Activated naive CD4-positive, alpha-beta T cell (primary cell): ENCODE data around the gene SPDYE8.
"Not testable (repeated sequence)": the region's sequence is repeated elsewhere in the genome, so short reads cannot be mapped to it uniquely, and the experiment has no call there.

Experiments used
- DNase-seq, 4 experiments: peaks; one replicate each; lab custom pipeline; 2025; lab: John Stamatoyannopoulos, UW

Gene SPDYE8, protein sequence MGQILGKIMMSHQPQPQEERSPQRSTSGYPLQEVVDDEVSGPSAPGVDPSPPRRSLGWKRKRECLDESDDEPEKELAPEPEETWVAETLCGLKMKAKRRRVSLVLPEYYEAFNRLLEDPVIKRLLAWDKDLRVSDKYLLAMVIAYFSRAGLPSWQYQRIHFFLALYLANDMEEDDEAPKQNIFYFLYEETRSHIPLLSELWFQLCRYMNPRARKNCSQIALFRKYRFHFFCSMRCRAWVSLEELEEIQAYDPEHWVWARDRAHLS

DNA sequence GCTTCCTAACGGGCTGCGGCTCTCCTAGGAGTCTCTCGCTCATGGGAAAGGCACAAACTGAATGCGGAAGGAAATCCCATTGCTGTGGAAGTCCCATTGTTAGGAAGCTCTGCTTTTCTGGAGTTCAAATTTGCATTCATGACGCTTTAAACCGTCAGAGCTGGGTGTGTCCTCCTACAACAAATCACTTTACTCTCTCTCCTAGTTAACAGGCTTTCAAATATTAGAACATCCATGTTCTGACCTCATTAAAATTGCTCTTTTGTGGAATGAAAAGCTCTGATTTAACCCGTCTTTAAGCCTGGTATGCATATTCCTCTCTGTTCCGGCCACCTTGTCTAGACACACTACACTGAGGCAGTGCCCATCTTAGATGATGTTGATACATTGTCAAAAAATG, at the start of gene SPDYE8:
SPDYE8 (minus strand) TSS at position 101 of the 400 bp plus-strand sequence. CDS start 1,800 bp downstream, outside the sequence.
- DNase-seq: not testable (repeated sequence)

GRCh38 chr7:73057811-73058210, 28.2 kb upstream of the SPDYE8 start, which contains the start of gene SPDYE11:
TSS of gene SPDYE11 (minus strand) at chr7:73057911. CDS start at chr7:73056111, 1,800 bp downstream.
- DNase-seq: not testable (repeated sequence)

GRCh38 chr7:73006491-73006890, 23.1 kb downstream of the SPDYE8 start:
- DNase-seq: not testable (repeated sequence)

DNA sequence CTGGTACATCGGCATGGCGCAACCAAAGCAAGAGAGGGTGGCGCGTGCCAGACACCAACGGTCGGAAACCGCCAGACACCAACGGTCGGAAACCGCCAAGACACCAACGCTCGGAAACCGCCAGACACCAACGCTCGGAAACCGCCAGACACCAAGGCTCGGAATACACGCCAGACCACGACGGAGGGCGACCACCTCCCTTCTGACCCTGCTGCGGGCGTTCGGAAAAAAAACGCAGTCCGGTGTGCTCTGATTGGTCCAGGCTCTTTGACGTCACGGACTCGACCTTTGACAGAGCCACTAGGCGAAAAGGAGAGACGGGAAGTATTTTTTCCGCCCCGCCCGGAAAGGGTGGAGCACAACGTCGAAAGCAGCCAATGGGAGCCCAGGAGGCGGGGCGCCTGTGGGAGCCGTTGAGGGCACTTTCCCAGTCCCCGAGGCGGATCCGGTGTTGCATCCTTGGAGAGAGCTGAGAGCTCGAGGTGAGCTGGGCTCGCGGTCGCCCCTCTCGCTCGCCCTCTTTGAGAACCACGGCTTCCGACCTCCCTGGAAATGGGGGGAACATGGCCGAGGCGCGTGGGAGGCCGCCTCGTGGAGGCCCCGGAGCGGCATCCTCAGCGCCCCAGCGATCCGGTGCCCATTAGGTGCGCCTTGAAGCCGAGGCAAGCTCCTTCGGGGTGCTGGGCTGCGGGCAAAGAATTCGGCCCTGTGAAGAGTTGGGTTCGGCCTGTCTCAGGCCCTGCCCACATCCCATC, 23.7 kb downstream of the SPDYE8 start:
- DNase-seq: not testable (repeated sequence)

GRCh38 chr7:73005356-73005692, 24.2 kb downstream of the SPDYE8 start:
- not testable (repeated sequence) for DNase-seq

DNA sequence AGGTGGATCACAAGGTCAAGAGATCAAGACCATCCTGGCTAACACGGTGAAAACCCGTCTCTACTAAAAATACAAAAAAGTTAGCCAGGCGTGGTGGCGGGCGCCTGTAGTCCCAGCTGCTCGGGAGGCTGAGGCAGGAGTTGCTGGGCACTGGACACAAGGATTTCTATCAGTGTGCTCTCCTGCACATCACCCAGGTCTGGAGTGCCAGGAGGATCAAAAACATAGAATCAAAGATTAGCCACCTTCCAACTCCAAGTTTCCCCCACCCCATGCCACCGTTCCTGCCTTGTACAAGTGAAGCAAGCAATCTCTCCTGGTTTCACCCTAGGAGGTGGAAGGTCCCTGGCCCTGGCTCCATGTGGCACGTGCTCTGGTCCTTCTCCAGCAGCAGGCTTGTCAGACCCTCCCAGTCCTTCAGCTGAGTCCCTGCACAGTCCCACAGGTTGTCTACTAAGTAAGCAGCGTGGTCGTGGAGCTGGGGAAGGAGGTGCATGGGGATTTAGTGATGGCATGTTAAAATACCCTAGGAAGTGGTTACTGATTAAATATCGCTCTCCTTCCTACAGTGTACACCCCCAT, 31.6 kb downstream of the SPDYE8 start:
- not testable (repeated sequence) for DNase-seq

- not testable (repeated sequence) for DNase-seq
Measured at GRCh38 chr7:72997447-72997846, 32.1 kb downstream of the SPDYE8 start.

GRCh38 chr7:72995484-72995883, 34.1 kb downstream of the SPDYE8 start:
- DNase-seq: not testable (repeated sequence)

GRCh38 chr7:72990146-72990913, 39.2 kb downstream of the SPDYE8 start:
- DNase-seq: not testable (repeated sequence)

DNA sequence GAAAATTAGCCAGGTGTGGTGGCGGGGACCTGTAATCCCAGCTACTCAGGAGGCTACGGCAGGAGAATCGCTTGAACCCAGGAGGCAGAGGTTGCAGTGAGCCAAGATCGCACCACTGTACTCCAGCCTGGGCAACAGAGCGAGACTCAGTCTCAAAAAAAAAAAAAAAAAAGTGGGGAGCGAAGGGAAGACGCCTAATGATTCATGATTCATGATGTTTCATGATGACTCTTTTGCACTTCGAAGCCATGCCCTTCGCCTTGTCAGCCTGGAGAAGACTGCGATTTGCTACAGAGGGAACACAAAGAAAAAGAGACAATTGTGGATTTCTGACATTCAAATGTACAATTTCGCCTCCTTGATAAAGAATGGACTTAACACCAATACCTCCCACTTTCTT, 47.5 kb downstream of the SPDYE8 start:
- DNase-seq: not testable (repeated sequence)

- DNase-seq: not testable (repeated sequence)
Measured at GRCh38 chr7:72980382-72980781, 49.2 kb downstream of the SPDYE8 start.

DNA sequence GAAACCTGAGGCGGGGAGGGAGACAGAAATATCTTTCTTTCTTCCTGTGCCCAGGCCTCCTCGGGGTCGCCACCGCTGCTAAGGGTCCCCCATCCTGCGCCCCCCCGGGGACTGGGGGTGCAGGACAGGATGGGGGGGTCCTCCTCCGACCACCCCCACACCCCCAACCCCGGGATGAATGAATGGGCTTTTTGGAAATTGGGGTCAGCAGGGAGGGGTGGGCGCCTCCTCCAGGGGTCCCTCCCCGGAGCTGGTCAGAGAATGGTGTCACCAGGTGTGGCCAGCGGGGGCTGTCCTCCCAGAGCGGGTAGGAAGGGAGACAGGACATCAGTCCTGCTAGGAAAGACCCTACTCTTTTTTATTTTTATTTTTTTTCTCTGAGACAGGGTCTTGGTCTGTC, 53.1 kb downstream of the SPDYE8 start:
- DNase-seq: not testable (repeated sequence)

DNA sequence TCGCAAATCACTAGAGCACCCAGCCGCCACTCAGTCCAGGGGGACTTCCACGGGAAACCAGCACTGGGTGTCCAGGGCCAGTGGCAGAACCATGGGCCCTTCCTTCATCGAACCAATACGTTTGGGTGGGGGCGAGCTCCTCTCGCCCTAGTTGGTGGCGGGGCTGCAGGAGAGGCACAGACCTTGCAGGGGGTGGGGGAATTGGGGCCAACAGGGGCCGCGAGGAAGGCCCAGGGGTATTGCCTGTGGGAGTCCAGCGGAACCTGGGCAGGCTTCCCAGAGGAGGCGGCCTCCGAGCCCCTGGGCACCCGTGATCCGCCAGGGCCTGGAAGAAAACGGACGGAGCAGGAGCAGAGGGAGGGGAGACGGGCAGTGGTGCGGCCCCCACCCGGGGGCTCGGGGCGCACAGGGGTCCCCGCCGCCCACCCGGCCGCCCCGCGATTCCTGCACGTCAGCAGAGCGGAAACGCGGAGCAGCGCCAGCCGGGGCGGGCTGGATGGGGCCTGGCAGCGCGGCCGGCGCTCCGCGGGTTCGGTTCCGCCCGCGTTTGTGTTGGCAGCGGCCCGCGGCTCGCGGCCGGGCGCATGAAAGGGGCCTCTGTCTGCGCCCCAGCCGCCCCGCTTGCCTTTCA, 53.8 kb downstream of the SPDYE8 start:
- not testable (repeated sequence) for DNase-seq

DNA sequence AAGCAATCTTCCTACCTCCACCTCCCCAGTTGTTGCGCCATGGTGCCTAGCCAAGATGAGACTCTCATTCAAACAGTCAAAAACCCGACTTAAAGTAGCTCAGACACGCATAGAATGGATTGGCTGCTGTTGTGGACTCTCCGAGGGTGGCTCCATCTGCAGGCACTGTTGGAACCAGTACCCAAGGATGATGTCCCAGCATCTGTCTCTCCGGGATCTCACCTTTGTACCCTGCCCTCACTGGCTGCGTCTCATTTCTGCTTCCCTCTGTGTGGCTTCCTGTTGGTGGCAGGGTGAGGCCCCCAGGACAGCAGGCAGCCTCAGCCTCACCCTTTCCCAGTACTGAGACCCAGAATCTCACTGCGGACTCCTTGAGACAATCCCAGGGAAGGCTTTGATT, 54.8 kb downstream of the SPDYE8 start:
- DNase-seq: not testable (repeated sequence)

DNA sequence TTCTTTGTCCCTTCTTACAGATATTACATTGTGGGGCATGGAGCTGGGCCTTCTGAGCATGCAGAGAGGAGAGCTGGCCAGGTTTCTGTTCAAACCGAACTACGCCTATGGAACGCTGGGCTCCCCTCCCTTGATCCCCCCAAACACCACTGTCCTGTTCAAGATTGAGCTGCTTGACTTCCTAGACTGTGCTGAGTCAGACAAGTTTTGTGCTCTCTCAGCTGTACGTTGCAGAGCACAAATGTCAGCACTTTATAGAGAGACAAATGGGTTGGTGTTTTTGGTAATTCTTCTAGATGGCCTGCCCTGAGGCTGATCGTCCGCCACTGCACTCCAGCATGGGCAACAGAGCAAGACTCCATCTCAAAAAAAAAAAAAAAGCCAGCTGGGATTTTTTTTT, 58.1 kb downstream of the SPDYE8 start:
- not testable (repeated sequence) for DNase-seq
